Activated naive CD4-positive, alpha-beta T cell treated with Interleukin-2 at 50 U/mL for 16 hours (primary cell): ENCODE measurements around the gene CYTH2.
A peak's percentile ranks its signal among the peaks of the same experiment; 100 is the strongest.

Experiments used
- DNase-seq: peaks from one replicate; pipeline ENCODE4 v3.0.0-alpha.2; 2020

The CYTH2 gene

DNA sequence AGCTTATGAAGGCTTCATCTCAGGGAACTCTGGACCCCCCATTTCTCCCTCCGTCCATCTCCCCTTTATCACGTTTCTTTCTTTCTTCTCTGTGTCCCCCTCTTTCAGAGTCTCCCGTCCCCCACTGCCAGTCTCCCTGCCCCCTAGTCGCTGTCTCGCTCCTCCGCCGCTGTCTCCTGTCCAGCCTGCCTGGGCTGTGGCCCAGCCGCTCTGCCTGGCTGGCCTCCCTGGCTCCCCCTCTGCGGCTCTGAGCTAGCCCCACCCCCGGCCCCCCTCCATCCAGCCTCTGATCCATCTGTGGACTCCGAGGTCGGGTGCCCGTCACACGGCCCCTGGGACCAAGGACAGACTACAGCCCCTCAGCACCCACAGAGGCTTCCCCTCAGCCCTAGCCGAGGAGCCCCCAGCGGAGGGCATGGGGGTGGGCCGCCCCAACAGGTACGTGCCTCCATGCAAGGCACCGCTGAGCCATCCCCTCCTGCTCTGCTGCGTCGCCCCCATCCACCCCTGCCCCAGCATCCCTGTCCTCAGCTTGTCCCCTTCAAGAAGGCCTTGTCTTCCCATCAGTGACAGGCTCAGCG is 14.9 kb upstream of the CYTH2 start:
- DNase-seq, result no peak

DNA sequence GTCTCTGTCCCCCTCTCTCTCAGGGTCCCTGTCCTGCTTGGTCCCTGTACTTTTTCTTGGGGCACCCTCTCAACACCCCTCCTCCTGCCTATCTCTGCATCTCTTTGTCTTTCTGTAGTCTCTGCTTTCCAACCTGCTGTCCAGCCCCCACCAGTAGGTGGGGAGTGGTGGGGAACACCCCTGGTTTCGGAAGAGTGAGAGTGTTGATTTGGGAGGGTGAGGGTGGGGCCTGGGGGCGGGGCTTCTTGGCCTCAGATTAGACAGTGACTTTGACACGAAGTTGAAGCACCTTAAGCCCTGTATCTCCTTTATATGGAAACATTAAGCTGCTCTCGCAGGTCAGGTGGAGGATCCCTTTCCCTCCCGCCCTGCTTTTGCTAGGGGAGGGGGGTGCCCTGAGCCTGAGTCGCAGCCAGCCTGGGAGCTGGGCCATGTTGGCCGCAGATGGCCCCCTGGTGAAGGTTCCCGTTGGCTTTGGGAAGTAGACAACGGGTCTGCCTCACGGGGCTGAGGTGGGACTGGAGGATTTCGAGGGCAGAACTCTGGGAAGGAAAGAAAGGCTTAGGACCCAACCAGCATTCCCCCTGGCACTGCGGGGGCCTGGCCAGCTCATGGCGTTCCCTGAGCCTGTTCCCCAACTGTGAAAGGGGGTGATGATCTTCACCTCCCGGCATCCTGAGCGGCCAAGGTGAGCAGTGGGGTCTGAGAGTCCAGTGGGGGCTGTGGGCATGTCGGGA is 13.8 kb upstream of the CYTH2 start, which contains the start of gene KCNJ14:
Gene KCNJ14, plus strand, starts transcription at position 404 of the 737 bp plus-strand sequence. CDS start 6,151 bp downstream, outside the sequence.
- no peak for DNase-seq

DNA sequence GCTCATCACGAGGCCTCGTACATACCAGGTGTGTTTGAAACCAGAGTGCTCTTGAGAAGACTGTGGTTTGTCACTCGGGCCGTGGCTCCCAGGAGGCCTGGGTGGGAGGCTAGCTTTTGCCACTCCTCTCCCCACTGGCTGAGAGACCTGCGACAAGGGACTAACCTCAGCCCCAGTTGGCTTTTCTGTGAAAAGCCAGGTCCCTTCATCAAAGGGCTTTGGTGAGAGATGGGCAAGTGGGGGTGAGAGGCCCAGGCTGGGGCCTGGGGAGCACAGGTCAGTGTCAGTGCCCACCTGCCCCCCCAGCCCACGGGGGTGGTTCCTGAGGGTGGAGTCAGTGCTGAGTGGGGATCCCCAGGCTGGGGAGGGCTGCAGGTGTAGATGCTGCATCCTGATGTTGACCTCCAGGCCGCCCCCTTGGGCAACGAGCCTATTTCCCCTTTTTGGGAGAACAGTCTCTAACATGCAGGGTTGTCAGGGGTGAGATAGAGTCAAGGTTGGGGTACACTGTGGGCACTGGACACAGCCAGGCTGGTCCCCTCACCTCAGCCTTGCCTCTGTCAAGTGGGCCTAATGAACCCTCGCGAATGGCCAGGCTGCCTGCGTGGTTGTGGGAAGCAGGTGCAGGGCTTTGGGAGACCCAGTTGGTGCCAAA is 13.1 kb upstream of the CYTH2 start:
- no peak for DNase-seq

DNA sequence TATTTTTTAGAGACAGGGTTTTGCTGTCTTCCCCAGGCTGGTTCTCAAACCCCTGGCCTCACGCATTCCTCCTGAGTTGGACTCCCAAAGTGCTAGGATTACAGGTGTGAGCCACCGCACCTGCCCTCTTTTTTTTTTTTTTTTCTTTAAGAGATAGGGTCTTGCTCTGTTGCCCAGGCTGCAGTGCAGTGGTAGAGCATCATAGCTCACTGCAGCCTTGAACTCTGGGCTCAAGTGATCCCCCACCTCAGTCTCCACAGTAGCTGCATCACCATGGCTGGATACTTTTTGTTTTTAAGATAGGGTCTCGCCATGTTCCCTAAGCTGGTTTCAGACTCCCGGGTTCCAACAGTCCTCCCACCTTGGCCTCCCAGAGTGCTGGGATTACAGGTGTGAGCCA is 12.3 kb upstream of the CYTH2 start:
- no peak for DNase-seq

DNA sequence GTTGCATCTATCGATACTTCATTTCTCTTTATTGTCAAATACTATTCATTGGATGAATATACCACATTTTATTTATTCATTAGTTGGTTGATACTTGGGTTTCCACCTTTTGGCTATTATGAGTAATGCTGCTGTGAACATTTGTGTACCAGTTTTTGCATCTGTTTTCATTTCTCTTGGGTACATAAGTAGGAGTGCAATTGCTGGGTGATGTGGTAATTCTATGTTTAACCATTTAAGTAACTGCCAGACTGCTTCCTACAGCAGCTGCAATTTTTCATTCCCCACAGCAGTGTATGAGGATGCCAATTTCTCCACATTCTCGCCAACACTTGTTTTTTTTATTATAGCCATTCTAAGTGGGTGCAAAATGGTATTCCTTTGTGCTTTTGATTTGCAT is 11.2 kb upstream of the CYTH2 start:
- DNase-seq, result no peak

DNA sequence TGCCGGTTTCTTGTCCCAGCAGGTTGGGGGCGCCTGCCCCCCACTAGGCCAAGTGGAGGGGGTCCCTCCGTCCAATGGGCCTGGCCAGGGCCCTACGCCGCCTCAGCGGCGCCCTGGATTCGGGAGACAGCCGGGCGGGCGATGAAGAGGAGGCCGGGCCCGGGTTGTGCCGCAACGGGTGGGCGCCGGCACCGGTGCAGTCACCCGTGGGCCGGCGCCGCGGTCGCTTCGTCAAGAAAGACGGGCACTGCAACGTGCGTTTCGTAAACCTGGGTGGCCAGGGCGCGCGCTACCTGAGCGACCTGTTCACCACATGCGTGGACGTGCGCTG is 7.6 kb upstream of the CYTH2 start:
- no peak for DNase-seq

DNA sequence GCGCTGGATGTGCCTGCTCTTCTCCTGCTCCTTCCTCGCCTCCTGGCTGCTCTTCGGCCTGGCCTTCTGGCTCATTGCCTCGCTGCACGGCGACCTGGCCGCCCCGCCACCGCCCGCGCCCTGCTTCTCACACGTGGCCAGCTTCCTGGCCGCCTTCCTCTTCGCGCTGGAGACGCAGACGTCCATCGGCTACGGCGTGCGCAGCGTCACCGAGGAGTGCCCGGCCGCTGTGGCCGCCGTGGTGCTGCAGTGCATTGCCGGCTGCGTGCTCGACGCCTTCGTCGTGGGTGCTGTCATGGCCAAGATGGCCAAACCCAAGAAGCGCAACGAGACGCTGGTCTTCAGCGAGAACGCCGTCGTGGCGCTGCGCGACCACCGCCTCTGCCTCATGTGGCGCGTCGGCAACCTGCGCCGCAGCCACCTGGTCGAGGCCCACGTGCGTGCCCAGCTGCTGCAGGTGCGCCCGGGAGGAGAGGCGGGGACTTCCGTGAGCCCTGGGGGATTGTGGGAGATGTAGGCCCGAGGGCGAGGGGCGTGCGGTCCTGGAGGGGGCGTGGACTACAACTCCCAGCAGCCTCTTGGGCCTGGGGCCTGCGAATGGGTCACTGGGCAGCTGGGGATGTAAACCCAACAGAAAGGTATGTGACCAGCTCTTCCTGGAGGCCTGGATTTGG is 7.0 kb upstream of the CYTH2 start:
- DNase-seq, result no peak

DNA sequence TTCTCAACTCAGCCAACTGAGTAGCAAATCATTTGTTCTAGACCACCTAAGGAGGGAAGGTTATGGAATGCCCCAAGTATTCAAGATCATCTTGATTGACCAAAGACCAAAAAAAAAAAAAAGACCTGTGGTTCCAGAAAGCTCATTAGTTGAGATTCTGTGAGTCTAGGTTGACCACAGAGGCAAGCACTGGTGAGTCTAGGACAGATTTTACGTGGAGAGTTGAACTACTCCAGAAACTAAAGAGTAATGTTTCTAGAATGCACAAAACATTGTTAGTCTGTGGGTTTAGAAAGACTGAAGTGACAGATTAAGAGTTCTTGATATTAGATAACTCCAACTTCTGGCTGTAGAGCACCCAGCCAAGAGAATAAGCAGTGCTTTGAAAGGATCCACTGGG is 4.0 kb upstream of the CYTH2 start:
- DNase-seq, result no peak

DNA sequence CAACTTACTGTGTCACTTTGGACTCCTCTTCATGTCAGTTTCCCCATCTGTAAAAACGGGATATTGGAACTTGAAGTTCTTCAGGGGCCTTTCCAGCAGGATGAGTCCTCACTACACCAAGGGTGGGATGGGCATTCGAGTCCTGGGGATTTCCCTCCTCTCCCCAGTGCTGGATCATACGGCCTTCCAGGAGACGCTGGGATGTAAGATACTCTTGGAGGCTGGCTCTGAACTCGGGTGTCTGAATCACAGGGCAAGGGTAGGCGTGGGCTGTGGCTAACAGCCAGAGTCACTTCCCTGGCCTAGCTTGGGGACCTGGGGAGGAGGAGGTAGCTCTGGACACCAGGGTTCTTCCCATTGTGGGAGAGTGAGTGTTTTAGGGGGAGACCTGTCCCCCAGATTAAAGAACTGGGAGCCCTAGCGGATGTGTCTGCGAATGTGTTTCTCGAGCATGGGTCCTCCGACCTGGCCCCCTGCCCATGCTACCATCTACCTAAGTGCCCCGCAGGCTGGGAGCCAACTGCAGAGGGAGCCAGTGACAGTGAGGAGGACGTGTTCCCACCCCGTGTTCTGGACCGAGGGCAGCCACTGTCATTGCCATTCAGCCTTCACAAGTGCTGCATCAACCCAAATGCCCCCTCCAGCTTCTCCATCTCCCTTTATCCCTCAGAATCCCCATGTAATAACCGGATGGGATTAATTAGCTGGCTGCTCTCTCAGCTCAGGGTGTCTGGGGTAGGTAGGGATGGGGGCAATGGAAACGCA is 2.4 kb upstream of the CYTH2 start:
- DNase-seq, result no peak

DNA sequence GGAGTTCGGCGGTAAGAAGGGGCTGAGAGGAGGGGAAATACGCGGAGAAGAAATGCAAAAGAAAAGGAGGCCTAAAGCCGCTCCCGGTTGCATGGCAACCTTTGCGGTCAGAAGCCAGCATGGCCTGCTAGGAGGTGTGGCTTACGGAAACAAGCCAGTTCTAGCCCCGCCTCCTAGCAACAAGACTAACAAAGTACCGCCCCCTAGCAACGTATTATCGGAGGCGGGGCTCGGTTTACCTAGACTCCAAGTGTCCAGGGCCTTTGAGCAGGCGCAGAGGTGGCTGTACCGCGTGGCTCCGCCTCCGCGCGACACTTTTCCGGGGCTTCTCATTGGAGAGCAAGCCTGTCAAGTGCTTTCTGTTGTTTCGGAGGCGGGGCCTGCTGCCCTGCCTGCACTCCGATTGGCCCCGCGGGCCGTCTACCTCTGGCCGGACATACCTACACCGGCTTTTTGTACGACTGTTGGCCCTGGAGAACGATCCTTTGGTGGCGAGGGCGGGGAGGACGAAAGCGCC is 339 bp upstream of the CYTH2 start:
- peak; percentile 100 for DNase-seq

DNA sequence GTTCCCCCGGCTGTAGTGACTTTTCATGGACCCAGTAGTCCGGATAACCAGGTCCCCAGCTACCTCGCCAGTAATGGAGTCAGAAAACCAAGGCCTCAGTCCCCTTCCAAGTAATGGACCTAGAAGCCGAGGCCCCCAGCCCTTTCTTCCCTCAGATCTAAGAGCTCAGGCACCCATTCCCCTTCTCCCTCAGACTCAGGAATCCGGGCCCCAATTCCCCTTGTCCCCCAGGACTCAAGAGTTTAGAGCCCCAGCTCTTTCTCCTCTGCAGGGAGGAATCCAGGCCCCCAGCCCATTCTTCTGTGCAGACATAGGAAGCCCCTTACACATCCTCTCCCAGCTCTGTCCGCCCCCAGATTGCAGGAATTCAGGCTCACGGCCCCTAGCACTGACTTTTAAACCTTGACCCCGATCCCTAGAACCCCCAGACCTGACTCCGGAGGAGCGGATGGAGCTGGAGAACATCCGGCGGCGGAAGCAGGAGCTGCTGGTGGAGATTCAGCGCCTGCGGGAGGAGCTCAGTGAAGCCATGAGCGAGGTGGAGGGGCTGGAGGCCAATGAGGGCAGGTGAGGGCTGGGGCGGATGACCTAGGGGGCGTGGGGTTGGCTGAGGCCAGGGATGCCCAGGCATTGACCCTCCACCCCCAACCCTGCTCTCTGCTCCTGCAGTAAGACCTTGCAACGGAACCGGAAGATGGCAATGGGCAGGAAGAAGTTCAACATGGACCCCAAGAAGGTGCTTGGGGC is 938 bp downstream of the CYTH2 start:
- no peak for DNase-seq

DNA sequence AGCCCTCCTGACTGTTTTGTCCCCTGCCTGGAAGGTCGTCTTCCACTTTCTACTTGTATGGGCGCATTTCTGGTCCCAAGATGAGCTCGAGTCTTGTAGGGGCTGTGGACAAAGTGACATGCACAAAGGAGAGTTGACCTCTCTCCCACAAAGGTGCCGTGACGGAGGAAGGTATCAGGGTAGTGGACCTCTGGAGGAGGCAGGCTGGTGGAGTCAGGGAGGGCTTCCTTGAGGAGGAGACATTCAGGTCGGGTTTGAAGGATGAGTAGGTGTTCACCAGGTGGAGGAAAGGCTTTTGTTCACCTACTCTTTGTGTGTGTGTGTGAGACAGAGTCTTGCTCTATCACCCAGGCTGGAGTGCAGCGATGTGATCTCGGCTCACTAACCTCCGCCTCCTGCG is 1.7 kb downstream of the CYTH2 start:
- DNase-seq, result no peak

DNA sequence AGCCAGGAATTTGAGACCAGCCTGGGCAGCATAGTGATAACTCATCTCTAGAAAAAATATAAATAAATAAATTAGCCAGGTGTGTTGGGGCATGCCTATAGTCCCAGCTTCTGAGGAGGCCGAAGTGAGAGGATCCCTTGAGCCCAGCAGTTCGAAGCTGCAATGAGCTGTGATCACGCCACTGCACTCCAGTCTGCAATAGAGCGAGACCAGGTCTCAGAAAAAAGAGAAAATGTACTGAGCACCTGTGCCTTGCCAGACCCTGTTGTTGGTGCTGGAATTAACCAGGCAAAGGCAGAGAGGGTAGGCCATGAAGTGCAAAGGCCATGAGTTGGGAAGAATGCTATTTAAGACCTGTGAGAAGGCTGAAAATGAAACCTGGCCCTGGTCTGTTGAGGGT is 2.7 kb downstream of the CYTH2 start:
- DNase-seq, result no peak

DNA sequence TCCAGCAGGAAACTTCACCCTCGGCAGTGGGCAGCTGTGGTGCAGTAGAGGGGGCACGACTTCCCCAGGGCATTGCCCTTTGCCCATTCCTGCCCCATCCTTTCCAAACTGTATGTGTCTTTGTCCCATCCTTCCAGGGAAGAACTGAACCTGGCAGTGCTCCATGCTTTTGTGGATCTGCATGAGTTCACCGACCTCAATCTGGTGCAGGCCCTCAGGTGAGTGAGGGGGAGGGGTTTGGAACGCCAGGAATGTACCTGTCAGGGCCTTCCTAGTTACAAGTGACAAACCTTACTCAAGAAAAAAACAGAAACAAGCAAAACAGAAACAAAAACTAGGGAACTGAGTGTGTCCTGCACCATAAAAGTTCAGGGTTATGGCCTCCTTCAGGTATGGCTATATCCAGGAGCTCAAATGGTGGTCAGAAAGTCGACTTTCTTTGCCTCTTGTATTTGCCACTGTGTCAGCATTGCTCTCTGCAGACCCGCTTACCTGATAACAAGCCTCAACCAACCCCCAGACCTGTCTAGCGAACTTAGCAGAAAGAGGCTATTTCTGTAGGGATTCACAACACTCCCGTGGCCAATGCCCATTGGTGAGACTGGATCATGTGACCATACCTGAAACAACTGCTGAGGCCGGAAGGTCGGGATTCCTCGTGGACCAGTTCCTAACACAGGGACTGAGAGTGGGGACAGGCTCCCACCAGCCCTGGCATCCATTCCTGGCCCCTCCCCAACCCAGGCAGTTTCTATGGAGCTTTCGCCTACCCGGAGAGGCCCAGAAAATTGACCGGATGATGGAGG is 4.2 kb downstream of the CYTH2 start:
- DNase-seq, result no peak

DNA sequence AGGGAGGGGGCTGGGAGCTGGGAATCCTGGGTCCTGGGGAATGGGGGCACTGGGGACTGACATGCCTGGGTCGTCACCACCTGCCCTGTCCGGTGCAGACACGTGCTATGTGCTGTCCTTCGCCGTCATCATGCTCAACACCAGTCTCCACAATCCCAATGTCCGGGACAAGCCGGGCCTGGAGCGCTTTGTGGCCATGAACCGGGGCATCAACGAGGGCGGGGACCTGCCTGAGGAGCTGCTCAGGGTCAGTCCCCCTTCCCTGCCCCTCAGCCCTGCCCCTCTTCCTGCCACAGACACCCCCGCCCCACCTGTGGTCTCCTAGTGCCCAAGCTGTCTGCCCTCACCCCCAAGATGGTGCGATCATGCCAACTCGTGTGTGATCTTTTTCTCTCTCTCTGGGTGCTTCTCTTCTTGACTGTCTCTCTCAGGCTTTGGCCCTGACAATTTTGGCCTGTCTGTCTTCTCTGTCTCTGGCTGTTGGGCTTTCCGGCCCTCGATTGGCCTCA is 5.0 kb downstream of the CYTH2 start:
- no peak for DNase-seq

DNA sequence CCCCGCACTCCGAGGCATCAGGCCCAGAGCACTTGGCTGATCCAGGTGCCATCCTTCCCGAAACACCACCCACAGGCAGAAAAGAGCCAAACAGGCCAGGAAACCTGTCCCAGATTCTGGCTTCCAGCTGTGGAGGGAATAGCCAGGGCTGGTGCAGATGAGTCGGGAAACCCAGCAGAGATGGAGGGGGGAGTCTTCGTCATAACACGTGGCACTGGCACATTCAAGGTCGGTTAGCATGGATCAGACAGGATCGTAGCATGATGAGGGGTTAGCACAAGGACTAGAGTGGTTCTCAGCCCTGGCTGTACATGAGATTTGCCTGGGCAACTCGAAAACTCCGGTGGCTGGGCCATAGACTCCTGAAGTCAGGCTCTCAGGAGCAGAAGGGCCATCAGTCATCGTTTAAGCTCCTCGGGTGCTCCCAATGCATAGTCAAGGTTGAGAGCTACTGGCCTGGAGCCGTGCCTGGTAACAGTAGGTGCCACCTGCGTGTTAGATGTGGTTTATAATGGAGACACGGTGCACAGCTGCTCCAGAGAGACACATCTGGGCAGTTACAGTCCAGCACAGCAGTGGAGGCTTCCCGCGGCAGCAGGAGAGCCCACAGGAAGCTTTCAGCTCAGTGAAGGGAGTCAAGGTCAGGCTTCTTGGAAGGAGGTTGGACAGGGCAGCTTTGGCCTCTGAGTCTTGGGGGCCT is 6.3 kb downstream of the CYTH2 start:
- no peak for DNase-seq

DNA sequence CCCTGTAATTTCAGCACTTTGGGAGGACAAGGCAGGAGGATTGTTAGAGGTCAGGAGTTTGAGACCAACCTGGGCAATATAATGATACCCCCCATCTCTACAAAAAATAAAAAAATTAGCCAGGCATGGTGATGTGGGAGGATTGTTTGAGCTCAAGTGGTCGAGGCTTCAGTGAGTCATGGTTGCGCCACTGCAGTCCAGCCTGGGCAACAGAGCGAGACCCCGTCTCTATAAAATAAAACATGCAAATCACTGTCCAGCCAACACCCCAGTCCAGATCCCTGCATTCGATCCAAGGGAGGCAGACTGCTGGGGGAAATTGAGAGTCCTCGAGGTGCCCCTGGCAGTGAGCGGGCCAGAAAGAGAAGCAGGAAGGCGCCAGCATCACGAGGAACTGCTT is 7.0 kb downstream of the CYTH2 start:
- DNase-seq, result no peak

DNA sequence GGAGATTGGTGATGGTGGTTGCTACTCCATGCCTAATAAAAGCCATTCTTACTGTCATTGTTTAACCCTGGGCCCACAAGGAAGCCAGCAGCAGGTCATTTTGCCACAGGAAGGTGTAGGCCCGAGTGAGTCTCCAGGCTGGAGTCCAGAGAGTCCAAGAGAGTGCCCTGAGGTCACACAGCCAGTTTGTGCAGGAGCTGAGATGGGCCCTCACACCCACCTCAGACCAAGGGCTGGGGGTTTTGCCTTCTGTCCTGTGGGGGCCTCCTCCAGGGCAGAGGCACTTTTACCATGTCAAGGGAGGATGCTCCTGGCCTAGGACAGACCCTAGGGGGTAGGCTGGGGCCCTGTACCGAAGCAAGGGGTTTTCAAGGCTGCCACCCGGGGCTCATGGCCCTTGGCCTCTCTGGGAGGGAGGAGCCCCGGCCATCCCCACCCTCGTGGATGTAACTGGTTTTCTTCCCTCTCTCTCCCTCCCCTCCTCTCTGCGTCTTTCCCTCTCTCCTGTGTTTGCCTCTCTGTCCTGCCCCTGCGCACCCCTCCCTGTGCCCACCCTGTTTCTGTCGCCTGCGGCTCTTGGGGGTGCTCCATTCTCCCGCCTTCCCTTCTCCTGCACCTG is 8.0 kb downstream of the CYTH2 start:
- no peak for DNase-seq

DNA sequence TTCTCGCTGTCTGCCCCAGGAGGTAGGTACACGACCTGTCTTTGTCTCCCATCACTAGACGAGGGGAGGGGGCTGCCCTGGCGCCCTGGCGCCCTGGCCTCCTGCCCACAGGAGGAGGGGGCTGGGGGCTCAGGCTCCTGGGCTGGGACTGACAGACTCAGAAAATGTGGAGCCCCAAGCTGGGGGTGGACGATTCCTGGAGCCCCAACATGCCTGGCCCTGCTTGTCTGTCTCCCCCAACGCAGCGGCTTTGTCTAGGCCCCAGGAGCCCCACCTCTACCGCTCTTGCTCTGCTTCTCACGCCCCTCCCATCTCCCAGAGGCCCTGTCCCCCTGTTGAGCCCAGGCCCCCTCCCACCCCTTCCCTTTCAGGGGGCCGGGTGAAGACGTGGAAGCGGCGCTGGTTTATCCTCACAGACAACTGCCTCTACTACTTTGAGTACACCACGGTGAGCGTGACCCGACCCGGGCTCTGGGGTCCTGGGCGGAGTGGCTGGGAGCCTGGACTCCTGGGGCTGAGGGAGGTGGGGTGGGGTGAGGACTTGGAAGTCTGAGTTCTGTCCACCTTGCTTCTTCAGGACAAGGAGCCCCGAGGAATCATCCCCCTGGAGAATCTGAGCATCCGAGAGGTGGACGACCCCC is 8.6 kb downstream of the CYTH2 start:
- no peak for DNase-seq
